A549 (cell line): ENCODE results near the gene ELL2. TPM values are rescaled to one million over a fixed set of nuclear protein-coding genes. Genes with fewer than 3 reads are reported as not detected.

ENCODE experiments used
- ATAC-seq, 2 experiments: fragments of 200-7000 bp in 1 of 2; fragments of >200 bp in 1 of 2; cut with Nextera tagmentation in 1 of 2; cut with Tn5 transposase in 1 of 2; 3 replicates each; pipeline versions ENCODE4 v1.8.0 to v1.9.1; 2018 to 2020; ENCODE audit warnings: mild to moderate bottlenecking in 1 of 2, moderate library complexity in 1 of 2
- CTCF ChIA-PET: fragments of 300-600 bp; sonication (Branson Sonifier 250); formaldehyde crosslinking; extraction: SDS; loops from one replicate; lab custom pipeline; 2021; ENCODE audit warnings: antibody characterized with exemption, inconsistent platforms; lab: Yijun Ruan, JAX
- POLR2A ChIA-PET: fragments of 350-600 bp; formaldehyde crosslinking; extraction: SDS; loops from one replicate; lab custom pipeline; 2021; ENCODE audit warnings: antibody characterized with exemption, inconsistent platforms; lab: Yijun Ruan, JAX
- DNase-seq, 2 experiments: peaks; one replicate each; pipeline versions ENCODE4 v3.0.0 to v3.0.0-alpha.2; 2011 to 2016; ENCODE audit warnings: low read depth in 1 of 2, low spot score in 1 of 2
- FAIRE-seq: peaks from 2 replicates; lab custom pipeline; 2011; peaks lifted over from hg19 to GRCh38; lab: Jason Lieb, UNC
- H3K27ac ChIP-seq, 2 experiments: fragments of >200 bp; sonication (Bioruptor Twin); formaldehyde crosslinking; 3 replicates each; pipeline ENCODE4 v1.5.1; 2016 to 2017
- H3K4me1 ChIP-seq: fragments of >200 bp; sonication (Bioruptor Twin); formaldehyde crosslinking; 3 replicates; pipeline ENCODE4 v1.6.1; 2016
- H3K4me2 ChIP-seq: fragments of >200 bp; sonication (Bioruptor Twin); formaldehyde crosslinking; 3 replicates; pipeline ENCODE4 v1.6.1; 2016
- H3K4me3 ChIP-seq: fragments of >200 bp; sonication (Bioruptor Twin); formaldehyde crosslinking; 3 replicates; pipeline ENCODE4 v1.5.1; 2016
- H3K9me3 ChIP-seq: fragments of >200 bp; sonication (Bioruptor Twin); formaldehyde crosslinking; 3 replicates; pipeline ENCODE4 v1.6.1; 2016
- BHLHE40 ChIP-seq: IDR thresholded peaks from 2 replicates; pipeline ENCODE4 v1.6.1; 2012; ENCODE audit warnings: low read depth, low read length, inconsistent platforms
- CBX2 ChIP-seq: fragments of 200-600 bp; sonication (generic); IDR thresholded peaks from 2 replicates; pipeline ENCODE4 v1.6.1; 2016; ENCODE audit warnings: low read depth, mild to moderate bottlenecking, borderline replicate concordance
- FOSL2 ChIP-seq, 2 experiments: fragments of 450-650 bp in 1 of 2; fragments of >200 bp in 1 of 2; sonication (Bioruptor Twin) in 1 of 2; formaldehyde crosslinking; IDR thresholded peaks; 2 replicates each; pipeline versions ENCODE4 v1.5.0 to v1.6.1; 2016 to 2020; ENCODE audit warnings: mild to moderate bottlenecking in 1 of 2, moderate library complexity in 1 of 2
- FOXS1 ChIP-seq: fragments of 250-450 bp; sonication (Bioruptor Pico); IDR thresholded peaks from 2 replicates; pipeline ENCODE4 v1.5.0; 2020; ENCODE audit warnings: mild to moderate bottlenecking, moderate library complexity
- HDAC2 ChIP-seq: fragments of 200-600 bp; sonication (generic); IDR thresholded peaks from 2 replicates; pipeline ENCODE4 v1.6.1; 2016
- HEYL ChIP-seq: fragments of 250-450 bp; sonication (Bioruptor Pico); IDR thresholded peaks from 2 replicates; pipeline ENCODE4 v1.8.0; 2021; ENCODE audit warnings: mild to moderate bottlenecking, moderate library complexity
- HOXA7 ChIP-seq: fragments of 250-450 bp; sonication (Bioruptor Pico); IDR thresholded peaks from 2 replicates; pipeline ENCODE4 v1.5.0; 2020; ENCODE audit warnings: mild to moderate bottlenecking, moderate library complexity
- MAFK ChIP-seq: fragments of 450-650 bp; IDR thresholded peaks from 2 replicates; pipeline ENCODE4 v1.6.1; 2014; ENCODE audit not compliant: partially characterized antibody
- NPAS2 ChIP-seq: fragments of 250-450 bp; sonication (Bioruptor Pico); IDR thresholded peaks from 2 replicates; pipeline ENCODE4 v1.8.0; 2022; ENCODE audit warnings: mild to moderate bottlenecking, moderate library complexity, borderline replicate concordance
- NR3C1 ChIP-seq: fragments of >200 bp; sonication (Bioruptor Twin); formaldehyde crosslinking; IDR thresholded peaks from 3 replicates; pipeline ENCODE4 v1.6.1; 2017
- PBX3 ChIP-seq: IDR thresholded peaks from 2 replicates; pipeline ENCODE4 v1.6.1; 2012
- PHF8 ChIP-seq: fragments of 200-600 bp; sonication (generic); IDR thresholded peaks from 2 replicates; pipeline ENCODE4 v1.6.1; 2016; ENCODE audit warnings: low read depth, mild to moderate bottlenecking, antibody characterized with exemption, moderate library complexity, borderline replicate concordance
- POLR2A ChIP-seq: IDR thresholded peaks from 2 replicates; pipeline ENCODE4 v1.6.1; 2012; ENCODE audit warnings: mild to moderate bottlenecking, low read length
- POLR2AphosphoS2 ChIP-seq: conservative IDR thresholded peaks from 2 replicates; pipeline ENCODE4 v1.6.1; 2012; ENCODE audit warnings: low read length, improper control_type of control experiment, inconsistent platforms
- REST ChIP-seq: fragments of 200-600 bp; sonication (generic); IDR thresholded peaks from 2 replicates; pipeline ENCODE4 v1.6.1; 2016; ENCODE audit warnings: antibody characterized with exemption, mild to moderate bottlenecking, moderate library complexity
- RNF2 ChIP-seq: fragments of 200-600 bp; sonication (generic); IDR thresholded peaks from 2 replicates; pipeline ENCODE4 v1.6.1; 2016; ENCODE audit warnings: low read depth, mild to moderate bottlenecking, antibody characterized with exemption, moderate library complexity, borderline replicate concordance
- USF2 ChIP-seq: fragments of 450-650 bp; IDR thresholded peaks from 2 replicates; pipeline ENCODE4 v1.6.1; 2014; ENCODE audit warnings: antibody characterized with exemption
- ZFP36 ChIP-seq: fragments of 450-650 bp; IDR thresholded peaks from 2 replicates; pipeline ENCODE4 v1.6.1; 2014; ENCODE audit warnings: borderline replicate concordance; ENCODE audit not compliant: partially characterized antibody
- ZSCAN20 ChIP-seq: fragments of 250-450 bp; sonication (Bioruptor Pico); IDR thresholded peaks from 2 replicates; pipeline ENCODE4 v1.8.0; 2022; ENCODE audit warnings: mild to moderate bottlenecking, moderate library complexity
- WGBS: methylation state at CpG from one replicate; pipeline ENCODE4 v1.1.6; 2017; ENCODE audit errors: missing lambda C conversion rate; 5-methylcytosine and 5-hydroxymethylcytosine counted together
- polyA plus RNA-seq, 4 experiments: library from polyadenylated mRNA; depleted of rRNA in 3 of 4; stranded (reverse); fragments of >200 nt; fragmentation: RNase III in 1 of 4; extraction: RNeasy Plus Mini Kit Qiagen cat#74134 plus additional on column Dnase treatment in 1 of 4; gene quantifications; 2 replicates in 3 of 4; 3 replicates in 1 of 4; pipeline ENCODE4 v1.2.3, GENCODE V29; 2011 to 2017

Gene ELL2
- polyA plus RNA-seq, 2 of the 4 experiments (the other 2 are of a cell fraction): 11.8 to 24.2 TPM

GRCh38 chr5:95996904-95997723 is 35.5 kb upstream of the ELL2 start:
- TF ChIP-seq MAFK: peak; percentile 25
- no peak for TF ChIP-seq NPAS2 (CRISPR knock-in tag)
- ChIA-PET POLR2A (no interaction called here), CTCF (interaction anchor here (0.7 kb wide), 1 partner anchor 189 kb away, joined by 3 read pairs; no protein-coding TSS in a partner anchor)
- FAIRE-seq: no peak
- Histone ChIP-seq H3K4me3 (no peak overlapping the region), H3K4me1 (no peaks in the 10 kb centered on the region), H3K9me3 (no peaks in the 10 kb centered on the region), H3K4me2 (no peak overlapping the region), H3K27ac (no peak overlapping the region)
- no peak for ATAC-seq
- no peak for DNase-seq

GRCh38 chr5:95995962-95996489 is 34.4 kb upstream of the ELL2 start:
- WGBS: 91% methylated on average over 3 of the region's 3 CpGs
- H3K4me3 ChIP-seq: no peak overlapping the region
- H3K4me2 ChIP-seq: no peak overlapping the region
- DNase-seq (no peak), ATAC-seq (no peak), FAIRE-seq (no peak)
- H3K4me1 ChIP-seq: no peaks in the 10 kb centered on the region
- ChIA-PET POLR2A (no interaction called here), CTCF (no interaction called here)
- H3K9me3 ChIP-seq: no peaks in the 10 kb centered on the region
- H3K27ac ChIP-seq: no peak overlapping the region
- TF ChIP-seq PHF8 (no peak), BHLHE40 (no peak), POLR2A (no peak), PBX3 (no peak), HDAC2 (no peak), ZSCAN20 (CRISPR knock-in tag) (no peak), REST (no peak), USF2 (no peak), POLR2AphosphoS2 (no peak), FOXS1 (CRISPR knock-in tag) (no peak), HOXA7 (CRISPR knock-in tag) (no peak), ZFP36 (no peak), NR3C1 (no peak), RNF2 (no peak), FOSL2 (IDR thresholded peaks at IDR 0.05) (no peak), FOSL2 (CRISPR knock-in tag; IDR thresholded peaks at IDR 0.05) (no peak), NPAS2 (CRISPR knock-in tag) (no peak), HEYL (CRISPR knock-in tag) (no peak), CBX2 (no peak)
